Fibroblast of lung (primary cell): ENCODE measurements around the gene RAP1B. TPM values are rescaled to one million over a fixed set of nuclear protein-coding genes. Genes with fewer than 3 reads are reported as not detected.

Experiments used
- DNase-seq, 2 donors: peaks; one replicate each; pipeline versions ENCODE4 v3.0.0 to v3.0.0-alpha.2; 2010; ENCODE audit warnings: low read depth in 2 of 2
- H2AFZ ChIP-seq: 2 replicates; pipeline ENCODE4 v1.5.1; 2012; ENCODE audit warnings: low read length, control low read depth, inconsistent platforms
- H3K27ac ChIP-seq: 2 replicates; pipeline ENCODE4 v1.5.1; 2011; ENCODE audit warnings: low read length, control low read depth; ENCODE audit not compliant: insufficient read depth
- H3K27me3 ChIP-seq: 2 replicates; pipeline ENCODE4 v1.5.1; 2011; ENCODE audit warnings: mild to moderate bottlenecking, low read length; ENCODE audit not compliant: control insufficient read depth, insufficient read depth
- H3K36me3 ChIP-seq: 2 replicates; pipeline ENCODE4 v1.5.1; 2011; ENCODE audit warnings: low read length; ENCODE audit not compliant: control insufficient read depth, insufficient read depth
- H3K4me1 ChIP-seq: 2 replicates; pipeline ENCODE4 v1.5.1; 2011; ENCODE audit warnings: low read length; ENCODE audit not compliant: control insufficient read depth, insufficient read depth; ENCODE audit errors: extremely low read depth
- H3K4me2 ChIP-seq: 2 replicates; pipeline ENCODE4 v1.5.1; 2011; ENCODE audit warnings: low read length, control low read depth; ENCODE audit not compliant: insufficient read depth; ENCODE audit errors: extremely low read depth
- H3K4me3 ChIP-seq, 4 experiments: fragments of 200-600 bp in 1 of 4; sonication (generic) in 1 of 4; replicated peaks in 1 of 4; 2 replicates each; pipeline ENCODE4 v1.5.1; 2011 to 2016; ENCODE audit warnings: low read length in 4 of 4, low read depth in 3 of 4, mild to moderate bottlenecking in 3 of 4, control low read depth in 2 of 4, inconsistent platforms in 1 of 4, mixed read lengths in 1 of 4; ENCODE audit not compliant: insufficient read depth in 1 of 4; ENCODE audit errors: control extremely low read depth in 1 of 4
- H3K79me2 ChIP-seq: 2 replicates; pipeline ENCODE4 v1.5.1; 2012; ENCODE audit warnings: mild to moderate bottlenecking, low read length, inconsistent platforms; ENCODE audit not compliant: control insufficient read depth, insufficient read depth
- H3K9ac ChIP-seq: 2 replicates; pipeline ENCODE4 v1.5.1; 2011; ENCODE audit warnings: mild to moderate bottlenecking, low read length, control low read depth; ENCODE audit not compliant: insufficient read depth
- H3K9me3 ChIP-seq: 2 replicates; pipeline ENCODE4 v1.5.1; 2012; ENCODE audit warnings: low read depth, low read length; ENCODE audit not compliant: control insufficient read depth, insufficient read depth
- H4K20me1 ChIP-seq: 2 replicates; pipeline ENCODE4 v1.5.1; 2011; ENCODE audit warnings: low read length; ENCODE audit not compliant: control insufficient read depth, insufficient read depth; ENCODE audit errors: extremely low read depth
- EZH2 ChIP-seq: IDR thresholded peaks from 2 replicates; pipeline ENCODE4 v1.5.1; 2012; ENCODE audit warnings: low read length, control low read depth, mild to moderate bottlenecking; ENCODE audit errors: missing control alignments
- polyA plus RNA-seq, 2 donors: library from polyadenylated mRNA; depleted of rRNA in 1 of 2; stranded (reverse) in 1 of 2; unstranded in 1 of 2; fragments of >200 nt; gene quantifications; 2 replicates each; pipeline ENCODE4 v1.2.1, GENCODE V29; 2011 to 2012; ENCODE audit warnings: missing spikeins in 1 of 2
- total RNA-seq: library from RNA; depleted of rRNA; stranded (reverse); fragments of >200 nt; gene quantifications from 2 replicates; pipeline ENCODE4 v1.2.1, GENCODE V29; 2014
- TF ChIP-seq, protein P1 (sequence below), 2 donors: IDR thresholded peaks in 1 of 2; conservative IDR thresholded peaks in 1 of 2; 1 replicate in 1 of 2; 2 replicates in 1 of 2; pipeline ENCODE4 v1.5.1; 2011 to 2012; ENCODE audit warnings: low read length in 2 of 2, control low read depth in 1 of 2, inconsistent platforms in 1 of 2, low read depth in 1 of 2, mild to moderate bottlenecking in 1 of 2

RAP1B gene
- total and polyA plus RNA-seq, 2 donors (not counting 1 experiment from before 2014, with no cell fraction given) = 194 to 383 TPM

DNA sequence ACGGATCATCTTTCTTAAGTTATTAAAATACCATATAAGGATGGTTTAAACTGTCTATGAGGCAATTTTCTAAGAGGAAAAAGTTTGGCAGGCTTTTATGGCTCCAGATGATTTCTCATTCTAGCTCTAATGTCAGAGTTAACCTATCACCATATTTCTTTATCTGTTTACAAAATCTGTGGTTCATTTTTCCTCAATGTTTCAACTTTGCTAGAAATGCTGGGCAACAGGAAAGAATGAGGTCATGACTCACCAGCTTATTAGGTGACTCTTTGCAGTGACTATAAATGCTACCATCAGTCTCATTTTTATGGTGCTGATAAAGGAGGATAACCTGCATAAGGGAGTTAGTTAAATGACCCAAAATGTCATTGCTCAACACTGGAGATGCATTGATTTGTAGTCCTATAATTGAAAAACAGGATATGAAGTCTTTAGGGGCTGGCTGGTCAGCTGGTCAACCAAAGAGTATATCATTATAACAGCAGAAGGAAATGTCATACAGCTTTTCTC, 45.3 kb upstream of the RAP1B start:
- Histone ChIP-seq H3K9me3 (no peaks in the 10 kb centered on the region), H3K9ac (no peak overlapping the region), H3K27ac (no peak overlapping the region), H4K20me1 (no peaks in the 10 kb centered on the region), H3K4me2 (peak overlapping the region; percentile 56), H3K36me3 (no peaks in the 10 kb centered on the region), H2AFZ (no peak overlapping the region), H3K79me2 (no peaks in the 10 kb centered on the region), H3K4me3 (no peak overlapping the region), H3K4me1 (peaks cover 2% of the 10 kb centered on the region), H3K27me3 (no peaks in the 10 kb centered on the region)
- DNase-seq = peak; percentile 92 to 94
- TF ChIP-seq EZH2 = no peak
- TF ChIP-seq, protein P1, sequence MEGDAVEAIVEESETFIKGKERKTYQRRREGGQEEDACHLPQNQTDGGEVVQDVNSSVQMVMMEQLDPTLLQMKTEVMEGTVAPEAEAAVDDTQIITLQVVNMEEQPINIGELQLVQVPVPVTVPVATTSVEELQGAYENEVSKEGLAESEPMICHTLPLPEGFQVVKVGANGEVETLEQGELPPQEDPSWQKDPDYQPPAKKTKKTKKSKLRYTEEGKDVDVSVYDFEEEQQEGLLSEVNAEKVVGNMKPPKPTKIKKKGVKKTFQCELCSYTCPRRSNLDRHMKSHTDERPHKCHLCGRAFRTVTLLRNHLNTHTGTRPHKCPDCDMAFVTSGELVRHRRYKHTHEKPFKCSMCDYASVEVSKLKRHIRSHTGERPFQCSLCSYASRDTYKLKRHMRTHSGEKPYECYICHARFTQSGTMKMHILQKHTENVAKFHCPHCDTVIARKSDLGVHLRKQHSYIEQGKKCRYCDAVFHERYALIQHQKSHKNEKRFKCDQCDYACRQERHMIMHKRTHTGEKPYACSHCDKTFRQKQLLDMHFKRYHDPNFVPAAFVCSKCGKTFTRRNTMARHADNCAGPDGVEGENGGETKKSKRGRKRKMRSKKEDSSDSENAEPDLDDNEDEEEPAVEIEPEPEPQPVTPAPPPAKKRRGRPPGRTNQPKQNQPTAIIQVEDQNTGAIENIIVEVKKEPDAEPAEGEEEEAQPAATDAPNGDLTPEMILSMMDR (conservative IDR thresholded peaks at IDR 0.05 in 1 of 2, IDR thresholded peaks at IDR 0.05 in 1 of 2; ENCODE audit: low read depth in 1 of 2, low read length in 2 of 2) = no peak

DNA sequence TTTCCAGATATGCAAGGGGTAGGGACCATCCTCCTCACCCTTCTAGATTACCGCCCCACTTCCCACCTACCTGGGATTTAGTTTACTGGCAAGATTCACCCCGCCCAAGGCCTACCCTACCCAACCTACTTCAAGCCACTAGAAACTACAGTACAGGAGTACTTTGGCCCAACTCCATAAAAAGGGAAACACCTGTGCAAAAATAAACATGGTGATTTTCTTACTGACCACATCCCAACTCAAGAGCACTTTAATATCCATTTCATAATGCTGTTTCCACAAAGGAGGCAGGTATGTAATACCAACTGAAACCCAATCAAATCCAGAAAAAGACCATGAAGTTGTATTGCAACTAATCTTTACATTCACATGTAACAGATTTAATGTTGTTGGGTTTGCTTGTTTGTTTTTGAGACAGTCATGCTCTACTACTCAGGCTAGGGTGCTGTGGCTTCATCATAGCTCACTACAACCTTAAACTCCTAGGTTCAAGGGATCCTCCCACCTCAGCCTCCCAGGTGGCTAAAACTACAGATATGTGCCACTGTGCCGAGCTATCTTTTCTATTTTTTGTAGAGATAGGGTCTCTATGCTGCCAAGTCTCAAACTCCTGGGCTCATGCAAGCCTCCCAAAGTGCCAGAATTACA, 41.7 kb upstream of the RAP1B start:
- H2AFZ ChIP-seq = no peak overlapping the region
- H3K27me3 ChIP-seq = no peaks in the 10 kb centered on the region
- no peak overlapping the region for H3K27ac ChIP-seq
- no peaks in the 10 kb centered on the region for H3K9me3 ChIP-seq
- no peaks in the 10 kb centered on the region for H3K36me3 ChIP-seq
- no peaks in the 10 kb centered on the region for H4K20me1 ChIP-seq
- no peak overlapping the region for H3K4me2 ChIP-seq
- no peaks in the 10 kb centered on the region for H3K79me2 ChIP-seq
- no peak overlapping the region for H3K9ac ChIP-seq
- no peak overlapping the region for H3K4me3 ChIP-seq
- no peak for DNase-seq
- no peak for TF ChIP-seq EZH2
- TF ChIP-seq, protein P1 (conservative IDR thresholded peaks at IDR 0.05 in 1 of 2, IDR thresholded peaks at IDR 0.05 in 1 of 2; ENCODE audit: low read depth in 1 of 2, low read length in 2 of 2) = no peak
- H3K4me1 ChIP-seq = no peaks in the 10 kb centered on the region

DNA sequence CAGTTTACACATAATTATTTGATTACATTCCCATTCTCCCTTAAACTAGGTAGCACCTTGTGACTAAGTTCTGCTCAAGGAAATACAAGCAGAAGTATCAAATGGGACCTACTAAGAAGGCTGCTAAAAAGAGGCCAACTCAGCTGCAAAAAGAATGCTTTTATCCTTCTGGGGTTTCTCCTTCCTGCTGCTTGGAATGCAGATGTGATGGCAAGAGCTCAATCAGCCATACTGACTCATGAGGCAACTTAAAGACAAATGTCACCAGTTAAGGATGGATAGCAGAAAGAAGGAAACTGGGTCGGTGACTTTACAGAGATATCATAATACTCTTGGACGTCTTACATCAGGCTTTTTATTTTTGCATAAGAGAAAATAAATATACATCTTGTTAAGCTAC, 38.0 kb upstream of the RAP1B start:
- H3K27me3 ChIP-seq = no peaks in the 10 kb centered on the region
- H3K79me2 ChIP-seq = no peaks in the 10 kb centered on the region
- H3K4me3 ChIP-seq = no peak overlapping the region
- no peak overlapping the region for H3K9ac ChIP-seq
- no peaks in the 10 kb centered on the region for H4K20me1 ChIP-seq
- H3K27ac ChIP-seq = no peak overlapping the region
- H3K4me2 ChIP-seq = no peak overlapping the region
- TF ChIP-seq, protein P1 (conservative IDR thresholded peaks at IDR 0.05 in 1 of 2, IDR thresholded peaks at IDR 0.05 in 1 of 2; ENCODE audit: low read depth in 1 of 2, low read length in 2 of 2) = no peak
- no peak for TF ChIP-seq EZH2
- H3K9me3 ChIP-seq = no peaks in the 10 kb centered on the region
- DNase-seq = peak in 1 of 2 donors; percentile 68
- H3K4me1 ChIP-seq = no peaks in the 10 kb centered on the region
- H2AFZ ChIP-seq = no peak overlapping the region
- H3K36me3 ChIP-seq = no peaks in the 10 kb centered on the region
